Gastrocnemius medialis (tissue), 4 donors: ENCODE data around the gene SAP25. TPM values are rescaled to one million over a fixed set of nuclear protein-coding genes. Genes with fewer than 3 reads are reported as not detected.

Source experiments
- ATAC-seq, 2 donors: fragments of 150-250 bp; one replicate each; pipeline ENCODE4 v1.9.1; 2016
- DNase-seq, 2 donors: peaks; one replicate each; pipeline ENCODE4 v3.0.0-alpha.2; 2019
- H3K27ac ChIP-seq, 4 donors: fragments of 200-600 bp; sonication (generic); 1 replicate in 1 of 4; 2 replicates in 3 of 4; pipeline ENCODE4 v1.5.1; 2016 to 2018; ENCODE audit warnings: mild to moderate bottlenecking in 2 of 4, moderate library complexity in 1 of 4
- H3K27me3 ChIP-seq, 3 donors: fragments of 200-600 bp; sonication (generic) in 2 of 3; 1 replicate in 1 of 3; 2 replicates in 2 of 3; pipeline versions ENCODE4 v1.5.1 to v1.6.0; 2016 to 2019; ENCODE audit warnings: mild to moderate bottlenecking in 1 of 3, moderate library complexity in 1 of 3
- H3K36me3 ChIP-seq, 2 donors: fragments of 200-600 bp; sonication (generic) in 1 of 2; one replicate each; pipeline ENCODE4 v1.5.1; 2017 to 2018
- H3K4me1 ChIP-seq, 2 donors: fragments of 200-600 bp; sonication (generic) in 1 of 2; one replicate each; pipeline ENCODE4 v1.5.1; 2016 to 2017; ENCODE audit warnings: mild to moderate bottlenecking in 2 of 2
- H3K4me3 ChIP-seq, 4 donors: fragments of 200-600 bp; sonication (generic) in 3 of 4; 1 replicate in 1 of 4; 2 replicates in 3 of 4; pipeline ENCODE4 v1.5.1; 2016 to 2019; ENCODE audit warnings: mild to moderate bottlenecking in 2 of 4
- H3K9me3 ChIP-seq, 3 donors: fragments of 200-600 bp; sonication (generic) in 2 of 3; 1 replicate in 1 of 3; 2 replicates in 2 of 3; pipeline ENCODE4 v1.5.1; 2016 to 2019
- POLR2A ChIP-seq, 2 donors: fragments of 450-650 bp; IDR thresholded peaks; one replicate each; pipeline ENCODE4 v1.6.1; 2017; ENCODE audit warnings: antibody characterized with exemption in 2 of 2, mild to moderate bottlenecking in 2 of 2, moderate library complexity in 2 of 2
- in situ Hi-C, 4 donors: fragments of 200-750 bp; cut with MboI; loops; one replicate each; pipeline versions ENCODE4 v1.15.0 to v1.8.0; 2017; ENCODE audit warnings: low sequenced_read_pairs in 4 of 4
- intact Hi-C: fragments of 100-400 bp; cut with DNase I; formaldehyde crosslinking; loops from one replicate; pipeline ENCODE4 v1.15.1; 2023; ENCODE audit warnings: low total_unique reads
- total RNA-seq, 4 donors: library from RNA; depleted of rRNA; stranded (reverse); fragments of >200 nt; gene quantifications; one replicate each; pipeline versions ENCODE4 v1.1.0 to v1.2.3, GENCODE V29; 2016
- TF ChIP-seq, protein P1 (sequence below), 5 experiments: fragments of 450-650 bp in 3 of 5; fragments of 200-600 bp in 2 of 5; sonication (generic) in 2 of 5; IDR thresholded peaks in 4 of 5; conservative IDR thresholded peaks in 1 of 5; 1 replicate in 4 of 5; 2 replicates in 1 of 5; pipeline ENCODE4 v1.5.1; 2016 to 2019; ENCODE audit warnings: antibody characterized with exemption in 5 of 5, mild to moderate bottlenecking in 3 of 5, moderate library complexity in 3 of 5

The SAP25 gene
- total RNA-seq, 4 donors from 2014 or later = 0.49 TPM; not detected in 3

DNA sequence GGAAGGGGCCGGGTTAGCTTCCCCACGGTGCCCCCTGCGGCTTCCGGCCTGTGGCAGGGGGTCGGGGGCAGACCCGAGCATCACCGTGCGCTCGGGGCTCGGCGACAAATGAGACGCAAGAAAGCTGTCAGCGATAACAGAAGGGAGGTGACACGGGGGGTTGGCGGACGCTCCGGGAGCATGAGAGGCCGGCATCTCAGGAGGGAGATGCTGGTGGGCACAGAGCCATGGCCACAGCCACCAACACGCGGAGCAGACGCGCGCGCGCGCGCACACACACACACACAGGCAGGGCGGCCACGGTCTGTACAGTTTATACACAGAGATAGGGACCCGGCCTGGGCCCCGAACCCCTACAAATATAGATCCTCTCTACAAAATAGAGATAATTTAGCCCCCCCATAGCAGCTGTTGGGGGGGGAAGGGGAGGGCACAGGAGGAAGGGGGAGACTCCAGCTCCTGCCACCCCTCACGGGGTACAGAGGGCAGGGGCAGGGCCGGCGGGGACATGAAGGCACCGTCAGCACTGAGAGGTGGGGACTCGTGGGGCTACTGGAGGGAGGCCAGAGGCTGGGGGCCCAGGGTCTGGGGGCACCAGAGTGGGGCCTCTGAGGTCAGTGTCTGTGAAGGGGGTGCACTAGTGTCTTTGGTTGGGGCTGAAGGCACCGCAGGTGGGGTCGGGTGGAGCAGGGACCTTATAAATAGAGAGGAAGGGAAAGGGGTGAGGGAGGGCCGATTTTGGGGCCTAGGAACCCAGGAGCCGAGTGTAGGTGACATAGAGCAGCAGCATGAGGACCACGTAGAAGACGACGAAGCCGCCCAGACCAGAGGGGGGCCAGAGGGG is 884 bp upstream of the SAP25 start:
- in situ Hi-C loops = loop anchor here in 2 of 4 donors (25.0 kb wide), 2 partner anchors 112 to 288 kb away; partner anchors contain the start of genes SLC12A9 (in 1 of the 2), SPACDR (in 1 of the 2) and TRIP6 (in 1 of the 2)
- intact Hi-C loops = no loop called here
- H3K27ac ChIP-seq = no peak overlapping the region
- DNase-seq (no peak), ATAC-seq (no peak)
- peaks cover 12 to 41% (median 22%) of the 10 kb centered on the region in 3 donors for H3K27me3 ChIP-seq
- no peak overlapping the region for H3K4me3 ChIP-seq
- H3K4me1 ChIP-seq = peaks cover 7 to 11% of the 10 kb centered on the region in 2 donors
- peaks cover 0 to 63% of the 10 kb centered on the region in 2 donors for H3K36me3 ChIP-seq
- H3K9me3 ChIP-seq = no peaks in the 10 kb centered on the region
- TF ChIP-seq POLR2A (IDR thresholded peaks at IDR 0.05) = no peak
- TF ChIP-seq, protein P1, sequence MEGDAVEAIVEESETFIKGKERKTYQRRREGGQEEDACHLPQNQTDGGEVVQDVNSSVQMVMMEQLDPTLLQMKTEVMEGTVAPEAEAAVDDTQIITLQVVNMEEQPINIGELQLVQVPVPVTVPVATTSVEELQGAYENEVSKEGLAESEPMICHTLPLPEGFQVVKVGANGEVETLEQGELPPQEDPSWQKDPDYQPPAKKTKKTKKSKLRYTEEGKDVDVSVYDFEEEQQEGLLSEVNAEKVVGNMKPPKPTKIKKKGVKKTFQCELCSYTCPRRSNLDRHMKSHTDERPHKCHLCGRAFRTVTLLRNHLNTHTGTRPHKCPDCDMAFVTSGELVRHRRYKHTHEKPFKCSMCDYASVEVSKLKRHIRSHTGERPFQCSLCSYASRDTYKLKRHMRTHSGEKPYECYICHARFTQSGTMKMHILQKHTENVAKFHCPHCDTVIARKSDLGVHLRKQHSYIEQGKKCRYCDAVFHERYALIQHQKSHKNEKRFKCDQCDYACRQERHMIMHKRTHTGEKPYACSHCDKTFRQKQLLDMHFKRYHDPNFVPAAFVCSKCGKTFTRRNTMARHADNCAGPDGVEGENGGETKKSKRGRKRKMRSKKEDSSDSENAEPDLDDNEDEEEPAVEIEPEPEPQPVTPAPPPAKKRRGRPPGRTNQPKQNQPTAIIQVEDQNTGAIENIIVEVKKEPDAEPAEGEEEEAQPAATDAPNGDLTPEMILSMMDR (IDR thresholded peaks at IDR 0.05 in 4 of 5, conservative IDR thresholded peaks at IDR 0.05 in 1 of 5) = no peak

DNA sequence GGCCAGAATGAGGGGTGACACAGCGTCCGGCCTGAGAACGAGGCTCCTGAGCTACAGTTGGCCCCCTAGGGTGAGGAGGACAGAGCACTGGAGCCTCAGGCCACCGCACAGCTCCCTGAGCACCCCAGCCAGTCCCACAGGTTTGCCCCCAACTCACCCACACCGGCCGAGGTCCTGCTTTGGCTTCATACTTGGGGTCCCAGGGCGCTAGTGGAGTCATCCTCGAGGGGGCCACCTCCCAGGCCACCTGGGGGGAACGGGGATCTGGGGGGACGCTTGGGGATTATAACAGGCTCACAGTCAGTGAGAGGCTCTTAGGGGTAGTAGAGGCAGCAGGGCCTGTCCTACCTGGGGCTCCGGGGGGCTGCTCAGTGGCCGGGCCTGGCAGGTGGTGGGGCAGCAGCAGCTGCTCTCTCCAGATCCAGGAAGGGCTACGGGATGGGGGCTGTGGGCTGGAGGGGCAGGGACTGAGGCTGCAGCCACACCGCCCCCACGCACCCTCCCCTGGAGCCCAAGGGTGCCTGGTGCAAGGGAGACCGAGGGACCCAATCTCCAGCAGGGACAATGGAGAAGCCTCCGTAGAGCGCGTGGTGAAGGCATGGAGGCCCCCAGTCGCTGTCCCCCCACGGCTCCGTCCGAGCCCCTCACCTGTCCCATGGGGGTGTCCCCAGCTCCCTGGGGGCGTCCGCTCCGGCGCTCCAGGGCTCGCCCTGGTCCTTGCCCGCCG is 588 bp downstream of the SAP25 start:
- H3K4me1 ChIP-seq = peaks cover 8 to 14% of the 10 kb centered on the region in 2 donors
- no peaks in the 10 kb centered on the region for H3K9me3 ChIP-seq
- intact Hi-C loops (no loop called here), in situ Hi-C loops (loop anchor here in 1 of 4 donors (25.0 kb wide), 1 partner anchor 111 kb away; the partner anchor contains the start of gene SPACDR)
- H3K36me3 ChIP-seq = peaks cover 0 to 48% of the 10 kb centered on the region in 2 donors
- H3K27ac ChIP-seq = no peak overlapping the region
- ATAC-seq (no peak), DNase-seq (no peak)
- peaks cover 12 to 46% (median 22%) of the 10 kb centered on the region in 3 donors for H3K27me3 ChIP-seq
- TF ChIP-seq, protein P1 (IDR thresholded peaks at IDR 0.05 in 4 of 5, conservative IDR thresholded peaks at IDR 0.05 in 1 of 5) = no peak
- no peak for TF ChIP-seq POLR2A (IDR thresholded peaks at IDR 0.05)
- H3K4me3 ChIP-seq = no peak overlapping the region

DNA sequence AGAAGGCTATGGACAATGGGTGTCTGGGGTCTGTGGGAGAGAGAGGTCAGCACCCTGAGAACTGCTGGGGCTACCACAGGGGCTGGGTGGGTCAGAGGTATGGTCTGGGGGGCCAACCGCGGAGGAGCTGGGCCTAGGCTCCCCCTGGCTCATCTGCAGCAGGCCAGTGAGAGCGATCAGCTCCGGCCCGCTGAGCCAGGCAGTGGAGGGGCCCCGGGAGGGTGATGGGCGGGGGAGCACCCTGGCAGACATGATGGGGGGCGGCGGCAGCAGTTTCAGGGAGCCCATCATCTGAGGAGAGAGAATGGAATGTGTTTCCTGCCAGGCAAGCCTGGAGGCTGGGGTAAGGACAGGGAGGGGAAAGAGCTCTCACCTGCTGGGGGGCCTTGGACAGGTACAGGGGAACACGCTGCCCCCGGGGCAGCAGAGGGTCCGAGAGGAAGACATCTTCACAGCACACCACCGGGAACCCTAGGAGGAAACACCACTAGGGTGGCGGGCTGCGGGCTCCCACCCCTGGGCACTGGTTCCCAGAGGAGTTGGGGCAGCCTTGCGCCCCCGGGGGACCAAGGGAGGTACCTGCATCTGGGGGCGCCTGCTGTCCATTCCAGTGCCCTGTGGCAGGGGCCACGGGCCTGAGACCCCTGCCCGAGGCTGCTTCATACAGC is 1.3 kb downstream of the SAP25 start:
- Histone ChIP-seq H3K4me3 (no peak overlapping the region), H3K4me1 (peaks cover 8 to 14% of the 10 kb centered on the region in 2 donors), H3K27me3 (peaks cover 12 to 46% (median 22%) of the 10 kb centered on the region in 3 donors), H3K9me3 (no peaks in the 10 kb centered on the region), H3K27ac (no peak overlapping the region), H3K36me3 (peaks cover 0 to 41% of the 10 kb centered on the region in 2 donors)
- intact Hi-C loops (no loop called here), in situ Hi-C loops (loop anchor here in 1 of 4 donors (25.0 kb wide), 1 partner anchor 110 kb away; the partner anchor contains the start of gene SPACDR)
- ATAC-seq (no peak), DNase-seq (no peak)
- TF ChIP-seq POLR2A (IDR thresholded peaks at IDR 0.05) = no peak
- TF ChIP-seq, protein P1 (IDR thresholded peaks at IDR 0.05 in 4 of 5, conservative IDR thresholded peaks at IDR 0.05 in 1 of 5) = no peak

DNA sequence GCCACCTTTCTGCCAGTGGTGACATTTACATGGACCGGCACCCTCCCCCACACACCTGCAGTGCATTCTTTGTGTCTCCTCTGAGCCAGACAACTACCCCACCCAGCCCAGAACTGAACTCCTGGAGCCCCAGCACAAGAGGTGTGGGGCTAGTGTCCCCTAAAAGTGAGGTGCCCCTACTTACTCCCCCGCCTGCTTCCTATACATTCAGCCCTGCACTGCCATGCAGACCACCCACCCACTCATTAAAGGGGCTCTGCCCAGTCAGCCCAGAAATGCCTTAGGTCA is 1.9 kb downstream of the SAP25 start:
- no peak for ATAC-seq
- intact Hi-C loops = no loop called here
- in situ Hi-C loops = loop anchor here in 1 of 4 donors (25.0 kb wide), 1 partner anchor 109 kb away; the partner anchor contains the start of gene SPACDR
- Histone ChIP-seq H3K9me3 (no peaks in the 10 kb centered on the region), H3K27me3 (peaks cover 12 to 46% (median 22%) of the 10 kb centered on the region in 3 donors), H3K36me3 (peaks cover 0 to 35% of the 10 kb centered on the region in 2 donors), H3K4me3 (no peak overlapping the region), H3K27ac (no peak overlapping the region), H3K4me1 (peaks cover 8 to 14% of the 10 kb centered on the region in 2 donors)
- DNase-seq = no peak
- TF ChIP-seq, protein P1 (IDR thresholded peaks at IDR 0.05 in 4 of 5, conservative IDR thresholded peaks at IDR 0.05 in 1 of 5) = no peak
- TF ChIP-seq POLR2A (IDR thresholded peaks at IDR 0.05) = no peak
